GM15510 (cell line): ENCODE data around the gene DNAJC11.

Source experiments
- POLR2A ChIP-seq: IDR thresholded peaks from 3 replicates; pipeline ENCODE4 v1.6.1; 2011; ENCODE audit warnings: borderline replicate concordance; ENCODE audit not compliant: insufficient read length; ENCODE audit errors: extremely low read depth

The DNAJC11 gene

GRCh38 chr1:6601049-6601922, 100.3 kb downstream of the DNAJC11 start:
- TF ChIP-seq POLR2A = no peak

GRCh38 chr1:6600410-6601048, 101.1 kb downstream of the DNAJC11 start:
- no peak for TF ChIP-seq POLR2A

GRCh38 chr1:6599141-6599975, 102.3 kb downstream of the DNAJC11 start:
- no peak for TF ChIP-seq POLR2A

- TF ChIP-seq POLR2A = no peak
These were observed 103.9 kb downstream of the DNAJC11 start for GRCh38 chr1:6597777-6598131.

- TF ChIP-seq POLR2A = no peak
These were observed 104.5 kb downstream of the DNAJC11 start for GRCh38 chr1:6596886-6597776.

GRCh38 chr1:6596351-6596750, 105.3 kb downstream of the DNAJC11 start:
- no peak for TF ChIP-seq POLR2A

GRCh38 chr1:6594977-6595740, 106.5 kb downstream of the DNAJC11 start:
- no peak for TF ChIP-seq POLR2A

- no peak for TF ChIP-seq POLR2A
These were observed 107.8 kb downstream of the DNAJC11 start for GRCh38 chr1:6593810-6594209.

- TF ChIP-seq POLR2A = no peak
These were observed 108.6 kb downstream of the DNAJC11 start for GRCh38 chr1:6592865-6593593.

GRCh38 chr1:6592441-6592840, 109.2 kb downstream of the DNAJC11 start:
- no peak for TF ChIP-seq POLR2A

- no peak for TF ChIP-seq POLR2A
These were observed 110.0 kb downstream of the DNAJC11 start for GRCh38 chr1:6591644-6592043.

GRCh38 chr1:6591222-6591621, 110.4 kb downstream of the DNAJC11 start:
- TF ChIP-seq POLR2A = no peak

GRCh38 chr1:6590046-6590445, 111.6 kb downstream of the DNAJC11 start:
- no peak for TF ChIP-seq POLR2A
